Measurements from ENCODE around the gene CDK13. TPM values are rescaled to one million over a fixed set of nuclear protein-coding genes. Genes with fewer than 3 reads are reported as not detected.

The CDK13 gene
- total RNA-seq (100 to 1,000 TPM; 135 to 138 TPM), total RNA-seq (85.1 to 300 (median 189) reads per million in 172 experiments)
- polyA plus RNA-seq (2013, experiment 1 of 2): 52.9 TPM
- polyA plus RNA-seq (2013, experiment 2 of 2): 66.9 TPM

GRCh38 chr7:39949971-39950472, at the start of gene CDK13:
CDK13 (plus strand) TSS chr7:39950256; CDS start chr7:39950642, 386 bp downstream.
- no peaks in the 10 kb centered on the region for H3K9me3 ChIP-seq (ENCODE audit: control insufficient read depth in 1 of 2, insufficient read depth in 1 of 2, low read length in 2 of 2)
- H3K4me1 ChIP-seq (ENCODE audit: insufficient read depth, low read length): peaks cover 18% of the 10 kb centered on the region
- H3K4me3 ChIP-seq (ENCODE audit: low read length): peak within 1 kb of the TSS; percentile 93
- H3K27me3 ChIP-seq (ENCODE audit: control insufficient read depth in 1 of 2, insufficient read depth in 2 of 2, low read length in 2 of 2): no peaks in the 10 kb centered on the region
- ATAC-seq (ENCODE audit: poor library complexity) (peak; percentile 55), DNase-seq (peak; percentile 83 to 98 (median 88))
- H3K36me3 Mint-ChIP-seq (ENCODE audit: low read depth): peaks cover 37% of the 10 kb centered on the region
- peaks cover 52% of the 10 kb centered on the region for H3K4me1 Mint-ChIP-seq (ENCODE audit: low read depth)
- TF ChIP-seq CTCF (IDR thresholded peaks at IDR 0.05): no peak
- peak within 1 kb of the TSS; percentile 98 to 99 for H3K27ac ChIP-seq (ENCODE audit: low read depth in 1 of 2, low read length in 2 of 2)
- no peaks in the 10 kb centered on the region for H3K27me3 Mint-ChIP-seq
- H3K36me3 ChIP-seq (ENCODE audit: insufficient read depth, low read length): no peaks in the 10 kb centered on the region
- H3K9me3 Mint-ChIP-seq: no peaks in the 10 kb centered on the region
- peak within 1 kb of the TSS; percentile 95 for H3K4me3 Mint-ChIP-seq
- ChIA-PET CTCF (interaction anchor here (1.2 to 2.9 kb wide), 3 partner anchors 38 to 185 kb away, joined by 3 to 18 read pairs (median 17); partner anchors contain the start of genes MPLKIP and SUGCT), POLR2A (interaction anchor here (0.8 to 5.2 kb wide), 24 partner anchors 8 to 1772 kb away, joined by 3 to 48 read pairs (median 5); partner anchors contain the start of genes MPLKIP, RALA, STARD3NL and SUGCT)
- intact Hi-C loops (cut with DNase I, micrococcal nuclease): loop anchor here (1.0 to 10.0 kb wide), 8 partner anchors 39 to 365 kb away; partner anchors contain the start of genes MPLKIP (in 2 of the 2) and RALA (in 1 of the 2)
- H3K27ac Mint-ChIP-seq: peak within 1 kb of the TSS; percentile 96

GRCh38 chr7:39904077-39904486, 46.0 kb upstream of the CDK13 start:
- H3K9me3 Mint-ChIP-seq: peaks cover 9% of the 10 kb centered on the region
- no peak for DNase-seq
- no peak overlapping the region for H3K4me3 Mint-ChIP-seq
- no peaks in the 10 kb centered on the region for H3K4me1 Mint-ChIP-seq (ENCODE audit: low read depth)
- ChIA-PET CTCF (no interaction called here), POLR2A (no interaction called here)
- H3K27me3 Mint-ChIP-seq: peaks cover 11% of the 10 kb centered on the region
- no peak overlapping the region for H3K27ac ChIP-seq (ENCODE audit: low read depth in 1 of 2, low read length in 2 of 2)
- no peak overlapping the region for H3K4me3 ChIP-seq (ENCODE audit: low read length)
- H3K27ac Mint-ChIP-seq: no peak overlapping the region
- peaks cover 4% of the 10 kb centered on the region for H3K36me3 Mint-ChIP-seq (ENCODE audit: low read depth)
- no peaks in the 10 kb centered on the region for H3K36me3 ChIP-seq (ENCODE audit: insufficient read depth, low read length)
- ATAC-seq (ENCODE audit: poor library complexity): no peak
- peaks cover 4 to 15% of the 10 kb centered on the region in 2 experiments for H3K9me3 ChIP-seq (ENCODE audit: control insufficient read depth in 1 of 2, insufficient read depth in 1 of 2, low read length in 2 of 2)
- no peak for TF ChIP-seq CTCF (IDR thresholded peaks at IDR 0.05)
- intact Hi-C loops (cut with DNase I, micrococcal nuclease): no loop called here
- H3K27me3 ChIP-seq (ENCODE audit: control insufficient read depth in 1 of 2, insufficient read depth in 2 of 2, low read length in 2 of 2): no peaks in the 10 kb centered on the region
- no peaks in the 10 kb centered on the region for H3K4me1 ChIP-seq (ENCODE audit: insufficient read depth, low read length)

- intact Hi-C loops (cut with DNase I, micrococcal nuclease): no loop called here
- H3K9me3 Mint-ChIP-seq: peaks cover 9% of the 10 kb centered on the region
- no peak for DNase-seq
- no peak overlapping the region for H3K27ac ChIP-seq (ENCODE audit: low read depth in 1 of 2, low read length in 2 of 2)
- H3K4me3 ChIP-seq (ENCODE audit: low read length): no peak overlapping the region
- ATAC-seq (ENCODE audit: poor library complexity): no peak
- CTCF ChIA-PET: no interaction called here
- POLR2A ChIA-PET: no interaction called here
- peaks cover 4% of the 10 kb centered on the region for H3K36me3 Mint-ChIP-seq (ENCODE audit: low read depth)
- no peaks in the 10 kb centered on the region for H3K27me3 ChIP-seq (ENCODE audit: control insufficient read depth in 1 of 2, insufficient read depth in 2 of 2, low read length in 2 of 2)
- peaks cover 4 to 15% of the 10 kb centered on the region in 2 experiments for H3K9me3 ChIP-seq (ENCODE audit: control insufficient read depth in 1 of 2, insufficient read depth in 1 of 2, low read length in 2 of 2)
- no peaks in the 10 kb centered on the region for H3K27me3 Mint-ChIP-seq
- no peaks in the 10 kb centered on the region for H3K4me1 Mint-ChIP-seq (ENCODE audit: low read depth)
- no peak overlapping the region for H3K27ac Mint-ChIP-seq
- TF ChIP-seq CTCF (IDR thresholded peaks at IDR 0.05): no peak
- no peaks in the 10 kb centered on the region for H3K4me1 ChIP-seq (ENCODE audit: insufficient read depth, low read length)
- no peaks in the 10 kb centered on the region for H3K36me3 ChIP-seq (ENCODE audit: insufficient read depth, low read length)
- H3K4me3 Mint-ChIP-seq: no peak overlapping the region
Measured at GRCh38 chr7:39908141-39908540, 41.9 kb upstream of the CDK13 start.
